Kidney capillary endothelial cell (primary cell): ENCODE data around the gene USP43.
A peak's percentile ranks its signal among the peaks of the same experiment; 100 is the strongest.

ENCODE experiments used
- DNase-seq: peaks from one replicate; pipeline ENCODE4 v3.0.0-alpha.2; 2018; ENCODE audit warnings: low spot score

USP43 gene

GRCh38 chr17:9666461-9667050 is 21.2 kb downstream of the USP43 start:
- DNase-seq, result no peak

GRCh38 chr17:9668517-9668916 is 23.2 kb downstream of the USP43 start:
- DNase-seq, result no peak

DNA sequence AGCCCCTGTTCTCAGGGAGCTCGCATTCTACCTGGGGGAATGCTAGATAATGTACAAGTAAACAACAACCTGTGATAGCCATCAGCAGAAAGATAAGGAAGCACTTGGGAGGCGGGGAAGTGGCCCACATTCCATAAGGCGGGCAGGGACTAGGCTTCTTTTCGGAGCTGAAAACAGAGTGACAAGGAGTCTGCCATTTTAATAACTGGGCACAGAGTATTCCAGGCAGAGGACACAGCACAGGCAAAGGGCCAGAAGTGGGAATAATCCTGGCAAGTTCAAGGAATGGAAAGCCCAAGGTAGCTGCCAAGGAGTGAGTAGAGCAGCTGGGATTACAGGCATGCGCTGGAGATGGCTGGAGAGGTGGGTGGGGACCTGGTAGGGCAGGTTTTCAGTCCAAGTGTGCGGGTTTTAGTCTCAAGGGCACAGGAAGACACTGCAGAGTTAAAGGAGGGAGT is 24.3 kb downstream of the USP43 start:
- DNase-seq, result no peak

DNA sequence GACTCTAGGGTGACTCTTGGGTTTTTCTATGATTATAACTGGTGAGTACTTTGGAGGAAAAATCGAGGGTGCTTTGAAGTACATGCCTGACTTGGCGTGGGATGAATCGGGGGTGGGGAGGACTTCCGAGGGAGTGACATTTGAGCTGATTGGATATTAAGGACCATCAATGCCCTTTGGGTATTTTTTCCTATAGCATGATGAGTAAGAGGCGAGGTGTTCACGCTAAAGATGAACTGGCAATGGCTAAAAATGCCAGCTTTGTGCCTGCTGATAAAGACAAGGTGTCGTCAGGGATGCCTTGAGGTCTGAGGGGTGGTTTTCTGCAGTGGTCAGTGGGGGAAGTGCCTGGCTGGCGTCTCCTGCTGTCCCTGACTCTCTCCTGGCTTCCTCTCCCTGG is 25.3 kb downstream of the USP43 start:
- DNase-seq, result no peak

DNA sequence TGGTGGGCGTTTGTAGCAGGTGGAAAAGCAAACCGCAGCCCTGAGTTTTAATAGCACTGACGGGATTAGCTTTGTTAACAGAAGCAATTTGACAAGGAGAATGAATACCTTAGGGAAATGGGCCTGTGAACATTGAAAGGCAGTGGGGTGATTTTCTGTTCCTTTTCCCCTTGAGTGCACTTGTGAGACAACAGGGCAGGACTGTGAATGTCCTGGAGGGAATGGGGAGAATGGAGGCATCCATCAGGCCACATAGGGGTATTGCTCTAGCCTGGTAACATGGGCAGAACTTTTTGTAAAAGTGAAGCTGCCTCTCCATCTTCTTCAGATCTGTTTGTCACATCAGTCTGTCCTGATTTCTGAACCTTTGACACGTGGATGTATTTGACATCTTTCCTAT is 26.2 kb downstream of the USP43 start:
- DNase-seq, result no peak

DNA sequence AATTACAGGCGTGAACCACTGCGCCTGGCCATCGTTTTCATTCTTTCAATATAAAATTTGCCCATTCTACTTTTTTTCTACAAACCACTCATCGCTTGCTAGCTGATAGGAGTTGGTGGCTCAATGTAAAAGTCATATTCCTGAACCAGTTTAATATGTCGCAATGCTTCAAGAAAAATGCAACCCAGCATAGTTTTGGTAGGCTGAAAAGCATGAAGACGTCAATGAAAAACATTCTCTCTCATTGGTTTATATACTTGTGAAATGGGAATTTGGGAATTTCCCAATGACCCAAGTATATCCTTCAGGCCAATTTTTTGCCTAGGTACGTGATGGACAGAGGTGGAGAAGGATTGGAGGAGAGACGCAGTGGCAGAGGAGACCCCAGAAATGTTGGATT is 26.9 kb downstream of the USP43 start:
- no peak for DNase-seq

GRCh38 chr17:9672691-9673090 is 27.4 kb downstream of the USP43 start:
- DNase-seq, result no peak

DNA sequence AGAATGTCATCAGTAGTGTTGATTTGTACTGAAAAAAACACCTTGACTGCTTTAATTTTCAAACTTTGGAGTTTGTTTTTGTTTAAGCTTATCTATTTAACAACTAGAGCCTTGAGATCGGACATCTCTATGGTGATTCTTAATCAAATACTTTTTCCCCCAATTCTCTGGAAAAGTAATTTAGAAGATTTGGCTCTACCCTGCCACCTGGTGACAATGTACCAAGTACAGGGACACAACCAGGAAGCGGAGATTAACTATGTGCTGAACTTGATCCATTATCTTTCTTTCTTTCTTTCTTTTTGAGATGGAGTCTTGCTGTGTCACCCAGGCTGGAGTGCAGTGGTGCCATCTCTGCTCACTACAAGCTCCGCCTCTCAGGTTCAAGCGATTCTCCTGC is 30.8 kb downstream of the USP43 start:
- no peak for DNase-seq

DNA sequence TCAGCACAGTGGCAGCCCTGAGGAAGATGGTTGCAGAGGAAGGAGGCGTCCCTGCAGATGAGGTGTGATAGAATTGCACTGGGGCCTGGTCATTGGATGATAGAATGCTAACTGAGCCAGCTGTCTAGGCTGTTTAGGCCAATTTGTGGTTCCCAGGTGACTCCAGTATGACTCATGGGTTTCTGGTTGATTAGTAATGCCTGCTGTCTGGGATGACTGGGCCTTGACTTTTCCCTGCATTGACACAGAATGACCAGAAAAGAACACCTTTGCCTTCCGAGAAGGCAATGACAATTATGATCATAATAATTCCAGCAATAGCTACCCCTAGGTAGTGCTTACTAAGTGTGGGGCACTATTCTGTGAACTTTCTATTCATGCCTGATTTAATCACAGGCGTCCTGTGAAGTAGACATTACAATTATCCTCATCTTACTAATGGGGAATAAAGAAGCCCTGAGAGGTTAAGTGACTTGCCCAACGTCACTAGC is 31.5 kb downstream of the USP43 start:
- peak; percentile 28 for DNase-seq

DNA sequence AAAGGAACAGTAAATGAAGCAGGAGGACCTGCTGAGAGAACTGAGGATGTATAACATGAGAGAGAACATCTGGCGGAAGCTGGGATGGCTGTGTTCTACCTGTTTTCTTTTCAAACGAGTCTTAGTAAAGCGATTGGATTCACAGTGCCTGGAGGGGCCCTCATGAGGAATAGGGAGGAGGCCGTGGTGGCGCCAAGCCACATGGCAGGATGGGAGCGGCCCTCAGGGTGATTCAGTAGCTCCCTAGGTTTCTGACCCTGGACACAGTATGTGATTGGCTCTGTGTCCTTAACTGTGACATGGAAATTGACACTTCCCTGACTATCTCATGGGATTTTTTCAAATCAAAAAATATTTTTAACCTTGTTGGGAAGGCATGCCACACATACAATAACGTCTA is 32.1 kb downstream of the USP43 start:
- DNase-seq, result no peak

DNA sequence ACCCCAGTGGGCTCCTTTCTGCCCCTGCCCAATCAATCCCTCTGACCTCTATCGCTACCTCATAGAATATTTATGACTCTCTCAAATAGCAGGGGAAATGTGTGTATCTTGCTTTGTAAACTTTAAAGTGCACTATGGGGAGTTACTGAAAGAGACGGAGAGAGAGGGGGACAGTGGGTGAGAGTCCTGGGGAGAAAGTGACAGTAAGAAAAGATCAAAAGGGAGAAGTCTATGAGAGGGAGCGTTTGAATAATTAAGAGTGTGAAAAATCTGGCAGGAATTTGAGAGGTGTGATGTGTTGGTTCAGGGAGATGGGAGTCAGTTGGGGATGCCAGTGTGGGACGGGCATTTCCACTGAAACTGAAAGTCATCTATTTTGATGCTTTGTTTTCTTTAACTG is 32.6 kb downstream of the USP43 start:
- no peak for DNase-seq

DNA sequence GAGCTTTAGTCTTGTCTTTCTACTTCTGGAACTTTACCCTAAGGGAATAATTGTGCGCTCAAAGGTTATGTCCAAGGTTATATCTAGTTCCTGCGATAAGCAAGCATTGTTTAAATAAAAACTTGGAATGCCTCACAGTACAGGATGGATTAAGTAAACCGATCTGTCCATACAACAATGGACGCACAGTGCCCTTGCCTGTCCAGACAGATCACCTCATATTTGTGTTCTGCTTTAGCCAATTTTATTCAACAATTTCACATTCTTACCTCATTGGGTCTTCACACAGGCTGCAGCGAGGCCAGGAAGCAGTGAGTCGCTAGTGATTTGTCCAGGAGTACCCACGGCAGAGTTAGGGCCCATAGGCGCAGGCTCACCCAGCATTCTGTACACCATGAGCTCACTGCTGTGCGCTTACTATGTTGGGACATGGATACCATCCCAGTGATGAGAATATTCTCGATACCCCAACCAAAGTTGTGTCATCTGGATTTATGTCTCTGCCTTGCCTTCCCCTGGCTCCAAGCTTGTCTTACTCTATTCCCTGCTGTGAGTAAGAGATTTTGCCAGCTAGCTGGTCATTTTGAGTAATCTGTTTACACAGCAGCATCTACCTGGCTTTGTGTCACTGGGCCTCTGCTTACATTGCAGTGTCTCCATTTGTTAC is 39.8 kb downstream of the USP43 start:
- DNase-seq, result no peak

- no peak for DNase-seq
Measured at GRCh38 chr17:9693755-9694154, 48.4 kb downstream of the USP43 start.

DNA sequence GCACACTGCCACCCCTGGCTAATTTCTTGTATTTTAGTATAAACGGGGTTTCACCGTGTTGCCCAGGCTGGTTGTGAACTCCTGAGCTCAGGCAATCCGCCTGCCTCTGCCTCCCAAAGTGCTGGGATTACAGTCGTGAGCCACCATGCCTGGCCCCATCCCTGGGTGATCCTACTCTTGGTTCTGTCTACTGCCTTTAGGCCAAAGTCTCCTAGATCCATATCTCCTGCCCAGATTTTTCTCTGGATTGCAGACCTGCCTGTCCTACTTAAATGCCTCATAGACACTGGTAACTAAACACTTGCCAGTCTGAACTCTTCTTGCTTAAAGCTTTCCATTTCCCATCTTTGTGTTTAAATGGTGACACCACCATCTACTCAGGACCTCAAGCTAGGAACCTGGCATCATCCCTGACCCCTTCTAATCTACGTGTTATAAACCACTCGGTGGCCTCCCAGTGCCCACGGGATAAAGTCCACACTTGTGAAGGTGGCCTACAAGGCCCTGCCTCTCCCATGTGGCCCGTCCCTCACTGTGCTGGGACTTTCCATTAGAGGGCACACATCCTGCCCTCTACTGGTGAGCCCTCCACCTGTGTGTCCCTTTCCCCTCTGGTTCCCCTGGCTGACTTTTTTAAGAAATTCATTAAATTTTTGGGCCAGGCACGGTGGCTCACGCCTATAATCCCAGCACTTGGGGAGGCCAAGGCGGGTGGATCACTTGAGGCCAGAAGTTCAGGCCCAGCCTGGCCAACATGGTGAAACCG is 51.1 kb downstream of the USP43 start:
- DNase-seq, result no peak

DNA sequence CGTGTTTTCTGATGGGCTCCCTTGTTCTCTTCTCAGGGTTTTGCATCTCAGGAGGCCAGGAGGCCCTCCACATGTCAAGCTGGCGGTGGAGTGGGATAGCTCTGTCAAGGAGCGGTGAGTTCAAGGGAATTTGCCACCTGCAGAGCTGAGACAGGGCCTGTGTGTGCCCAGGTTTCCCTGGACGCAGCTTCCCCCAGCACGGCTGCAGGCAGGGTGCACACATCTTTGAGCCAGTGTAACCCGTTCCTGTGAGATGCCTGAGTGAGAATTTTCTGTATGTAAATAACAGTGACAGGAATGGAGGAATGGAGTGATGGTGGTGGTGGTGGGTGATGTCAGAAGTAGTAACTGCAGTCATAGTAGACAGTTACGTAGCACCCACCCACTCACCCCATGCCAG is 54.8 kb downstream of the USP43 start:
- no peak for DNase-seq

- no peak for DNase-seq
Measured at GRCh38 chr17:9700754-9701476, 55.6 kb downstream of the USP43 start.

- DNase-seq, result no peak
Measured at GRCh38 chr17:9702482-9702881, 57.2 kb downstream of the USP43 start.

DNA sequence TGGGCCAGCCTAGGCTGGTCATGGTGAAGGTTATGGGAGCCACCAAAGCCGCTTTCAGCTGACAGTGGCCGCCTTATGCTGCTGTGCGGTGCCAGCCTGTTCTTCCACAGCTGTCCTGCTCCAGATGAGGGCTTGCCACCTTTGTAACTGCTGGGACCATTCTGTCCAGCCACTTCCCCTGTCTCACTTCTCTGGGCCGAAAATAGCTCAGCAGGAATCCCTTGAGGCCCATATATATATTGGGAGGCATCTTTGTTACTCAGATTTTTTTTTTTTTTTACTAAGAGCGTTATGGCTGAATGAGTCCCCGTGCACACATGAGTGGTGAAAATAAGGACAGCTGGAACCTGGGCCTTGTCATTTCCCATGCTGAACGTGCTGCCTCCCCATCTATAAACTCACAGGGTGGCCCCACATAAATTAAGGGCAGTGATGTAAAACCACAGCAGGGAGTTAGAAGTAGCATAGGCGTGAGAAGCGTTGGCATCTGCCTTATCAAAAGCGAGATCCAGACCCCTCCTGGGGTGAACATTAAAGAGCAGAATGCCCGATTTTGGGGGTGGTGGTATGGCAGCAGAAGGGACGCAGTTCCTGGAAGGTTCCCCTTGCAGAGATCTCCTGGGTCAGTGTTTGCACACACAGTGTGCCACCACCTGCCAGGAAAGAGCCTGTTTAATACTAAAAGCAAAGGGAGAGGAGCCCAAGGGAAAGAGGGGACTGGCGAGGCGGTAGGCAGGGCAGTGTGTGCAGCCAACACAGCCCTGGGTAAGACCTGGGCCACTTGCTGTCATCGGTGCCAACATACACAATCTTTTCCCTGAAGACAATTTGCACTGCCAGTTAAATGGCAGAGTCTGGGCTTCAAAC is 57.8 kb downstream of the USP43 start:
- no peak for DNase-seq

- no peak for DNase-seq
Measured at GRCh38 chr17:9703781-9704082, 58.4 kb downstream of the USP43 start.

- no peak for DNase-seq
Measured at GRCh38 chr17:9705745-9706144, 60.4 kb downstream of the USP43 start.

GRCh38 chr17:9707948-9708347 is 62.6 kb downstream of the USP43 start:
- DNase-seq, result no peak

DNA sequence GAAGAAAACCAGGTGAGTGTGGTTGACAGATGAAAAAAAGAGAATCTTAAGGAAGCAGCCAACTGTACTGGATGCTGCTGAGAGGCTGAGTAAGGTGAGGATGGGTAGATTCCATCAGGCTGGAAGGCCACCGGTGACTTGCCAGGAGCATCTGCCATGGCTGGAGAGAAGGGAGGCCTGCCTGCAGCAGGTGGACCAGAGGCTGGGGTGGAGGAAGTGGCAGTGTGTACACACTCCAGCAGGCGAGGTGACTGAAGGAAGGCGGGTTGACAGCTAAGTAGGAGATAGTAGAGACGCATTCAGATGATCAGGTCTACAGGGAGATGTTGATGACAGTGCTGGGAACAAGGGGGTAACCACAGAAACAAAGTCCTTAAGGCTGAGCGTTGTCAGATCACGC is 69.5 kb downstream of the USP43 start:
- no peak for DNase-seq
